ENCODE measurements around the gene TOPORS. TPM values are rescaled to one million over a fixed set of nuclear protein-coding genes. Genes with fewer than 3 reads are reported as not detected.
A peak's percentile ranks its signal among the peaks of the same experiment; 100 is the strongest.
"Not testable (repeated sequence)": the region's sequence is repeated elsewhere in the genome, so short reads cannot be mapped to it uniquely, and the experiment has no call there.

TOPORS gene
- total RNA-seq, 2 donors from 2014 or later: 11.9 to 17.4 TPM

DNA sequence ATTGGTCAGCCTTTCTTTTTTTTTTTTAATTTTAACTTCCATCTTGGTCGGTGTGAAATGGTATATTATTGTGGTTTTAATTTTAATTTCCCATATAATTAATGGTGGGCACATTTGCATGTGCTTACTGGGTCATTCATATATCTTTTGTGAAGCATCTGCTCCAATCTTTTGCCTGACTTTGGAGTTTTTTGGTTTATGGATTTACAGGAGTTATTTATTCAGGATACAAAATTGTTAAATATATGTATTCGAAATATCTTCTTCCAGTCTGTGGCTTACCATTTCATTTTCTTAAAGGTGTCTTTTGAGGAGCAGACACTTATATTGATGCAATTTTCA lies 25.7 kb downstream of the TOPORS start:
- H3K27me3 ChIP-seq: no peaks in the 10 kb centered on the region
- intact Hi-C loops (cut with DNase I): loop anchor here (5.0 to 10.0 kb wide), 2 partner anchors 48 to 144 kb away; partner anchors contain the start of genes ACO1 and NDUFB6

GRCh38 chr9:32526041-32526706 lies 26.2 kb downstream of the TOPORS start, which contains the start of gene RIGI:
TSS of gene RIGI (minus strand) at chr9:32526196. CDS start at chr9:32526166, 30 bp downstream.
- peak; percentile 97 for DNase-seq
- Histone ChIP-seq H3K9me3 (no peaks in the 10 kb centered on the region), H3K27me3 (no peaks in the 10 kb centered on the region), H3K4me3 (peak within 1 kb of the TSS; percentile 66), H3K9ac (ENCODE audit: low read depth in 2 of 2, low read length in 2 of 2) (peak within 1 kb of the TSS; percentile 30 to 60), H3K4me1 (peaks cover 3% of the 10 kb centered on the region), H3K27ac (peak within 1 kb of the TSS; percentile 93), H3K36me3 (no peaks in the 10 kb centered on the region)
- TF ChIP-seq, protein P1, sequence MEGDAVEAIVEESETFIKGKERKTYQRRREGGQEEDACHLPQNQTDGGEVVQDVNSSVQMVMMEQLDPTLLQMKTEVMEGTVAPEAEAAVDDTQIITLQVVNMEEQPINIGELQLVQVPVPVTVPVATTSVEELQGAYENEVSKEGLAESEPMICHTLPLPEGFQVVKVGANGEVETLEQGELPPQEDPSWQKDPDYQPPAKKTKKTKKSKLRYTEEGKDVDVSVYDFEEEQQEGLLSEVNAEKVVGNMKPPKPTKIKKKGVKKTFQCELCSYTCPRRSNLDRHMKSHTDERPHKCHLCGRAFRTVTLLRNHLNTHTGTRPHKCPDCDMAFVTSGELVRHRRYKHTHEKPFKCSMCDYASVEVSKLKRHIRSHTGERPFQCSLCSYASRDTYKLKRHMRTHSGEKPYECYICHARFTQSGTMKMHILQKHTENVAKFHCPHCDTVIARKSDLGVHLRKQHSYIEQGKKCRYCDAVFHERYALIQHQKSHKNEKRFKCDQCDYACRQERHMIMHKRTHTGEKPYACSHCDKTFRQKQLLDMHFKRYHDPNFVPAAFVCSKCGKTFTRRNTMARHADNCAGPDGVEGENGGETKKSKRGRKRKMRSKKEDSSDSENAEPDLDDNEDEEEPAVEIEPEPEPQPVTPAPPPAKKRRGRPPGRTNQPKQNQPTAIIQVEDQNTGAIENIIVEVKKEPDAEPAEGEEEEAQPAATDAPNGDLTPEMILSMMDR (IDR thresholded peaks at IDR 0.05): peak; percentile 45
- intact Hi-C loops (cut with DNase I): loop anchor here (5.0 to 10.0 kb wide), 2 partner anchors 49 to 144 kb away; partner anchors contain the start of genes ACO1 and NDUFB6

More for the DNA sequence above, 25.7 kb downstream of the TOPORS start:
- no peak for DNase-seq
- Histone ChIP-seq H3K36me3 (no peaks in the 10 kb centered on the region), H3K4me1 (peaks cover 3% of the 10 kb centered on the region), H3K4me3 (peak overlapping the region; percentile 66), H3K9ac (ENCODE audit: low read depth in 2 of 2, low read length in 2 of 2) (peak overlapping the region; percentile 3 to 30), H3K27ac (peak overlapping the region; percentile 93), H3K9me3 (no peaks in the 10 kb centered on the region)
- TF ChIP-seq, protein P1 (IDR thresholded peaks at IDR 0.05): peak; percentile 3

- TF ChIP-seq, protein P1 (IDR thresholded peaks at IDR 0.05): no peak
- peak overlapping the region; percentile 66 for H3K4me3 ChIP-seq
- peaks cover 3% of the 10 kb centered on the region for H3K4me1 ChIP-seq
- DNase-seq: no peak
- peak overlapping the region; percentile 26 to 60 for H3K9ac ChIP-seq (ENCODE audit: low read depth in 2 of 2, low read length in 2 of 2)
- no peaks in the 10 kb centered on the region for H3K9me3 ChIP-seq
- H3K27ac ChIP-seq: peak overlapping the region; percentile 93
- intact Hi-C loops (cut with DNase I): loop anchor here (5.0 to 10.0 kb wide), 2 partner anchors 49 to 143 kb away; partner anchors contain the start of genes ACO1 and NDUFB6
- no peaks in the 10 kb centered on the region for H3K36me3 ChIP-seq
- no peaks in the 10 kb centered on the region for H3K27me3 ChIP-seq
Observed at GRCh38 chr9:32525709-32526030, 26.7 kb downstream of the TOPORS start.

DNA sequence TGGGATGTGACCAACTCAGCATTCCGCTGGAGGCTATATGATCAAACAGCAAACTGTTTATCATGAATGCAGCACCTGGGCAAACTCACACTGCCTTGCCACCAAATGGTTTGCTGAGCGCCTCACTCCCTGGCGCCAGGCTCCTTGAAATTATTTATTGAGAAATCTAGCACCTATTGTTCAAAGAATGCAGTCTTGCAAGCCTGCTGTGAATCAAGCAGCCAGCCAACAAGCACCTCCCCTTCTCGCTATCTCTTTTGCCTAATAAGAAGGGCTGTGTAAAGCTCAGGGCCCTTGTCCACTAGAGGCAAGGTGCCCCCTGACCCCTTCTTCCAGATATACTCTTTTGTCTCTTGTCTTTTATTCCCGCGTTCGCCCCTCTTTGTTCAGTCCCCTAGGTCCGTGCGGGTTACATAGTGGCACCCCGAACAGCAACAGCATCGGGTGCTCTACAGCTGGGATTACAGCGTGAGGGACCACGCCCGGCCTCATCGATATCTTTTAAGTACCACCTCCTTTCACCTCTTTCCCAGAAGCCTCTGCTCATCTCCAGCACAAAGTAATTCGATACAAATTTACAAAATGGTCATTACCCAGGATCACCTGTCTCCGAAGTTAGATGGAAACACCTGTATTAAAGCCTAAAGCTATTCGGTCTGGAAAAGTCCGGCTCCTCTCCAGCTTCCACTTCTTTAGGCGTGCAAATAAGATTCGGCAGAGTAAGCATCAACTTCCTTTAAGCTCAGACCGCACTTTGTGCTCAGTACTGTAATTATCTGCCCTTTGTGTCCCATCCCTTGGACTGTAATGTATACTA lies 27.3 kb downstream of the TOPORS start:
- Histone ChIP-seq H3K9me3 (no peaks in the 10 kb centered on the region), H3K27ac (peak overlapping the region; percentile 93), H3K36me3 (no peaks in the 10 kb centered on the region), H3K27me3 (no peaks in the 10 kb centered on the region), H3K9ac (ENCODE audit: low read depth in 2 of 2, low read length in 2 of 2) (peak overlapping the region; percentile 26 to 45), H3K4me3 (peak overlapping the region; percentile 66), H3K4me1 (peaks cover 3% of the 10 kb centered on the region)
- intact Hi-C loops (cut with DNase I): loop anchor here (5.0 to 10.0 kb wide), 2 partner anchors 50 to 143 kb away; partner anchors contain the start of genes ACO1 and NDUFB6
- peak; percentile 26 for DNase-seq
- TF ChIP-seq, protein P1 (IDR thresholded peaks at IDR 0.05): no peak

DNA sequence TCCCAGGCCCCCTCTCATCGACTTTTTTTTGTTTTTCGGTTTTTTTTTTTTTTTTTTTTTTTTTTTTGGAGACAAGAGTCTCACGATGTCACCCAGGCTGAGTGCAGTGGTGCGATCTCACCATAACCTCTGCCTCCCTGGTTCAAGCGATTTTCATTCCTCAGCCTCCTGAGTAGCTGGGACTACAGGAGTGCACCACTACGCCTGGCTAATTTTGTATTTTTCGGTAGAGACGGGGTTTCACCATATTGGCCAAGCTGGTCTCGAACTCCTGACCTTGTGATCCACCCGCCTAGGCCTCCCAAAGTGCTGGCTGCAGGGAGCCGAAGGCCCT lies 27.9 kb downstream of the TOPORS start:
- not testable (repeated sequence) for H3K9me3 ChIP-seq; H3K27ac ChIP-seq; H3K36me3 ChIP-seq; DNase-seq; H3K27me3 ChIP-seq; H3K9ac ChIP-seq (ENCODE audit: low read depth in 2 of 2, low read length in 2 of 2); H3K4me1 ChIP-seq; H3K4me3 ChIP-seq
- intact Hi-C loops (cut with DNase I): loop anchor here (10.0 kb wide), 1 partner anchor 50 kb away; the partner anchor contains the start of gene NDUFB6

Measured in colonic mucosa (tissue), 4 donors.